DND-41 (cell line): ENCODE results near the gene SMAD6.

Experiments used
- ATAC-seq: fragments of 200-7000 bp; cut with Tn5 transposase; 3 replicates; pipeline ENCODE4 v1.9.1; 2021; ENCODE audit warnings: low read depth; ENCODE audit not compliant: insufficient read depth
- DNase-seq: peaks from one replicate; pipeline ENCODE4 v3.0.0-alpha.2; 2020
- H2AFZ ChIP-seq: 2 replicates; pipeline ENCODE4 v1.6.0; 2012; ENCODE audit warnings: low read depth, low read length
- H3K27ac ChIP-seq: 2 replicates; pipeline ENCODE4 v1.5.1; 2012; ENCODE audit warnings: low read length, inconsistent platforms
- H3K27me3 ChIP-seq: fragments of 200-600 bp; sonication (generic); 2 replicates; pipeline ENCODE4 v1.6.0; 2012; ENCODE audit warnings: low read length, mild to moderate bottlenecking, inconsistent platforms; ENCODE audit not compliant: insufficient read depth, poor library complexity
- H3K36me3 ChIP-seq: 2 replicates; pipeline ENCODE4 v1.5.1; 2012; ENCODE audit warnings: low read length, inconsistent platforms; ENCODE audit not compliant: insufficient read depth
- H3K4me1 ChIP-seq: 2 replicates; pipeline ENCODE4 v1.5.1; 2012; ENCODE audit warnings: mild to moderate bottlenecking, low read length; ENCODE audit not compliant: insufficient read depth
- H3K4me2 ChIP-seq: 2 replicates; pipeline ENCODE4 v1.6.0; 2012; ENCODE audit warnings: mild to moderate bottlenecking, moderate library complexity, low read length, inconsistent platforms; ENCODE audit not compliant: insufficient read depth
- H3K4me3 ChIP-seq, 2 experiments: fragments of 200-600 bp in 1 of 2; shearing (Covaris generic) in 1 of 2; 2 replicates each; pipeline ENCODE4 v1.5.1; 2012 to 2016; ENCODE audit warnings: inconsistent platforms in 2 of 2, low read length in 2 of 2, mild to moderate bottlenecking in 2 of 2, low read depth in 1 of 2, moderate library complexity in 1 of 2
- H3K79me2 ChIP-seq: 2 replicates; pipeline ENCODE4 v1.6.0; 2012; ENCODE audit warnings: low read length, inconsistent platforms; ENCODE audit not compliant: insufficient read depth
- H3K9ac ChIP-seq: 2 replicates; pipeline ENCODE4 v1.6.0; 2012; ENCODE audit warnings: low read depth, mild to moderate bottlenecking, inconsistent platforms, low read length, moderate library complexity
- H3K9me3 ChIP-seq: 2 replicates; pipeline ENCODE4 v1.5.1; 2012; ENCODE audit warnings: low read length, moderate library complexity, mild to moderate bottlenecking, inconsistent platforms; ENCODE audit not compliant: insufficient read depth, severe bottlenecking
- H4K20me1 ChIP-seq: 2 replicates; pipeline ENCODE4 v1.6.0; 2012; ENCODE audit warnings: low read length; ENCODE audit not compliant: insufficient read depth
- CTCF ChIP-seq: IDR thresholded peaks from 2 replicates; pipeline ENCODE4 v1.5.1; 2012; ENCODE audit warnings: borderline replicate concordance, low read length, moderate library complexity, mild to moderate bottlenecking; ENCODE audit not compliant: poor library complexity, severe bottlenecking; ENCODE audit errors: extremely low read depth
- EZH2 ChIP-seq: IDR thresholded peaks from 3 replicates; pipeline ENCODE4 v1.6.1; 2012; ENCODE audit warnings: borderline replicate concordance, low read depth, mild to moderate bottlenecking, moderate library complexity, low read length, inconsistent platforms; ENCODE audit not compliant: severe bottlenecking

Gene SMAD6

GRCh38 chr15:66780172-66780972, 78.3 kb downstream of the SMAD6 start:
- Histone ChIP-seq H3K4me3 (no peak overlapping the region), H3K27me3 (no peaks in the 10 kb centered on the region), H2AFZ (no peak overlapping the region), H3K9ac (no peak overlapping the region), H3K27ac (no peak overlapping the region), H3K4me1 (no peaks in the 10 kb centered on the region), H3K9me3 (no peaks in the 10 kb centered on the region), H4K20me1 (peaks cover 21% of the 10 kb centered on the region), H3K36me3 (no peaks in the 10 kb centered on the region; the same call in none of the 2 replicates), H3K79me2 (peaks cover 14% of the 10 kb centered on the region; the same call in 1 of the 2 replicates), H3K4me2 (no peak overlapping the region)
- no peak for TF ChIP-seq EZH2
- TF ChIP-seq CTCF = no peak
- ATAC-seq (no peak), DNase-seq (peak; percentile 10)

- Histone ChIP-seq H3K9ac (no peak overlapping the region), H4K20me1 (peaks cover 17% of the 10 kb centered on the region), H3K4me2 (no peak overlapping the region), H3K79me2 (peaks cover 8% of the 10 kb centered on the region; the same call in 1 of the 2 replicates), H3K9me3 (no peaks in the 10 kb centered on the region), H3K4me3 (no peak overlapping the region), H2AFZ (no peak overlapping the region), H3K27ac (no peak overlapping the region), H3K4me1 (no peaks in the 10 kb centered on the region), H3K36me3 (no peaks in the 10 kb centered on the region; the same call in none of the 2 replicates), H3K27me3 (no peaks in the 10 kb centered on the region)
- DNase-seq = no peak
- TF ChIP-seq CTCF = no peak
- no peak for TF ChIP-seq EZH2
- ATAC-seq = no peak
Measured at GRCh38 chr15:66780973-66781718, 79.1 kb downstream of the SMAD6 start.

GRCh38 chr15:66782785-66783184, 80.7 kb downstream of the SMAD6 start:
- TF ChIP-seq EZH2 = no peak
- no peak for TF ChIP-seq CTCF
- H3K27me3 ChIP-seq = no peaks in the 10 kb centered on the region
- no peaks in the 10 kb centered on the region for H3K9me3 ChIP-seq
- H3K4me1 ChIP-seq = no peaks in the 10 kb centered on the region
- H2AFZ ChIP-seq = no peak overlapping the region
- H3K36me3 ChIP-seq = no peaks in the 10 kb centered on the region; the same call in none of the 2 replicates
- no peak overlapping the region for H3K4me2 ChIP-seq
- ATAC-seq = no peak
- H3K79me2 ChIP-seq = 0 out of 2 replicates have a peak, but pooled peaks cover under 1% of the 10 kb centered on the region
- no peak overlapping the region for H3K4me3 ChIP-seq
- H3K27ac ChIP-seq = no peak overlapping the region
- H4K20me1 ChIP-seq = peaks cover 9% of the 10 kb centered on the region
- DNase-seq = no peak
- H3K9ac ChIP-seq = no peak overlapping the region
